ENCODE data around the gene CD28.
A peak's percentile ranks its signal among the peaks of the same experiment; 100 is the strongest.
"Not testable (repeated sequence)": the region's sequence is repeated elsewhere in the genome, so short reads cannot be mapped to it uniquely, and the experiment has no call there.

CD28 gene

DNA sequence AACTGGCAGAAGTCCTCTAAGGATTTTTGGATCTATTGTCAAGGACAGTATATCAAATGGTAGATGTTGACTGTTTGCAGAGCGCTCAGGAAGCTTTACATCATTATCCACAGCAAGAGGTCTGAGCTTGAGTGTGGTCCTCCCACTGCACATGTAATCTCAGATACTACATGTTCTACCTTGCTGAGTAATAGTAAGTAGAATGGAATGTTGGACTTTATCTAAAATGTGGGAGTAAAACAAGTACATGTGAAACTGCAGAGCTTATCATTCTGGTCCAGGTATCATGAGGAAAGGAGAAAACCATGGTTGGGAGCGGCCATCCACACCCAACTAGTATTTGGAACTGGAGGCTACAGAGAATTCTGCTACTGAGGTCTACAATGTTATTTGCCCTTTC lies 19.3 kb upstream of the CD28 start:
- DNase-seq (ENCODE audit: low read depth in 3 of 3): no peak

DNA sequence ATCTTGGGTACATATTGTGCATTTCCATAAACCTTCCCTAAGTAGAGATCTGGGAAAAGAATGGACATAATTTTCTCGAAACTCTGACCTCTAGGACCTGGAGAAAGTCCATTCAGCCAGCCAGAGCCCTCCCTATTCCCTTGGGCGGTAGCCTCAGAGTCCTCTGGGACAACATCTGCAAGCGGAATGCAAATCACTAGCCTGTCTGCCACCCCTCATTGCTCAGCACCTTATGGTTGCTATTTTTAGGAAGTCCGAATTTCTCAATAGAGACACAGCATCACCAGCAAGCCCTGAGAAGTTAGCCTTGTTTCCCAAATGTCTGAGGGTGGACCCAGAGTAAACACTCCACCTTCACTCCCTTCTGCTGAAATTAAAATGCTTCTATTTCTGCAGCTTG lies 17.6 kb upstream of the CD28 start:
- DNase-seq (ENCODE audit: low read depth in 3 of 3): no peak

- DNase-seq (ENCODE audit: low read depth in 3 of 3): no peak
Measured at GRCh38 chr2:203689426-203690116, 16.9 kb upstream of the CD28 start.

DNA sequence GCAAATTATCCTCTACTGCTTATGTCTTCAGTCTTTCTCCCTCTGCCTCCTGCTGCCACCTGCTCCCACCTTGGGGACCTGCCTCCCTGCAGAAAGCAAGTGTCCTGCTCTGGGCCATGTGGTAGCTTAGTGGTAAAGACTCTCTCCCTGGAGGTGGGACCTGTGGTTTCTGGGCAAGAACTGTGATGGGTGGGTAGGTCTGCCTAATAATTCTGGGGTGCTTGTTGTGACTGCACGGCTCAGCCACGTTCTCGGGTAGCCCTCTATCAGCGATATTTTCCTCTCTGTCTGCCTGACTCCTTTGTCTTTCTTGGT lies 16.4 kb upstream of the CD28 start:
- no peak for DNase-seq (ENCODE audit: low read depth in 3 of 3)

GRCh38 chr2:203690441-203691047 lies 15.9 kb upstream of the CD28 start:
- DNase-seq (ENCODE audit: low read depth in 3 of 3): no peak

GRCh38 chr2:203691149-203691548 lies 15.3 kb upstream of the CD28 start:
- DNase-seq (ENCODE audit: low read depth in 3 of 3): no peak

DNA sequence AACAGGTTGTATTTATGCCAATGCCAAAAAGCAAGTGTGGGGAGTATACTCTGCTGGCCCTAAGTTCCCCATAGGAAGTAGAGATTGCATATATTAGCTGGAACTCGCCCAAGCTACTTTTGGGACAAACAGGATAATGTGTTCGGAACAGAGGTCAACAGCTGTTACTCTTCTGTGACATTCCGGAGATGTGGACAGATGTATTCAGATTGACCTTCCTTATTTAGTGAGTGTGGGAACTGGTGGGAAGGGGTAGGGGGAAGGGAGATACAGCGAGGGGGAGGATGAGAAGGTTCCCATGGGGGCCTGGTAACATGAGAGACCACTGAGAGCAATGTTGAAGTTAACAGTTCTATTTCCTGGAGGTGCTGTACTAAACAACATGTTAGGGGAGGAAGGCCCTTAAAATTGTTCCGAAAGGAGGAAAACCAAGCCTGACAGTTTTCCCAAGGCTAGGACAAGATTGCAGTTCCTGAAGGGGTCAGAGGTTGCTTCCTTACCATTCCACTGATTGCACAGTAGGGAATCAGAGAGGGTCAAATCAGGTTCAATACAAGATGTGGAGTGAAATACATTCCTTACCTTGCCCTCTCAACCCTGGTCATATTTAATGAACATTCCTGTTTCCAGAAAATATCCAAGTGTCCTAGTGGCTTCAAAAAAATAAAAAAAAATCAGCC lies 14.3 kb upstream of the CD28 start:
- DNase-seq (ENCODE audit: low read depth in 3 of 3): no peak

- DNase-seq (ENCODE audit: low read depth in 3 of 3): no peak
Measured at GRCh38 chr2:203693242-203693879, 13.1 kb upstream of the CD28 start.

- DNase-seq (ENCODE audit: low read depth in 3 of 3): no peak
Measured at GRCh38 chr2:203694191-203694590, 12.2 kb upstream of the CD28 start.

DNA sequence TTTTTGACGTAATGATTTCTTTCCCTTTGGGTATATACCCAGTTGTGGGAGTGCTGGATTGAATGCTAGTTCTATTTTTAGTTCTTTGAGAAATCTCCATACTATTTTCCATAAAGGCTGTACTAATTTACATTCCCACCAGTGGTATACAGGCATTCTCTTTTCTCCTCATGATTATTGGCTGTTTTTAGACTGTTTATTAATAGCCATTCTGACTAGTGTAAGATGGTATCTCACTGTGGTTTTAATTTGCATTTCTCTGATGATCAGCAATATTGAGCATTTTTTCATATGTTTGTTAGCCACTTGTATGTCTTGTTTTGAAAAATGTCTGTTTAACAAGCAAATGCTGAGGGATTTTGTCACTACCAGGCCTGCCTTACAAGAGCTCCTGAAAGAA lies 9.2 kb upstream of the CD28 start:
- no peak for DNase-seq (ENCODE audit: low read depth in 3 of 3)

DNA sequence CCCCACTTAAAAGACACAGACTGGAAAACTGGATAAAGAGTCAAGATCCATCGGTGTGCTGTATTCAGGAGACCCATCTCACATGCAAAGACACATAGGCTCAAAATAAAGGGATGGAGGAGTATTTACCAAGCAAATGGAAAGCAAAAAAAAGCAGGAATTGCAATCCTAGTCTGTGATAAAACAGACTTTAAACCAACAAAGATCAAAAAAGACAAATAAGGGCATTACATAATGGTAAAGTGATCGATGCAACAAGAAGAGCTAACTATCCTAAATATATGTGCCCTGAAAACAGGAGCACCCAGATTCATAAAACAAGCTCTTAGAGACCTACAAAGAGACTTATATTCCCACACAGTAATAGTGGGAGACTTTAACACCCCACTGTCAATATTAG lies 8.7 kb upstream of the CD28 start:
- not testable (repeated sequence) for DNase-seq (ENCODE audit: low read depth in 3 of 3)

GRCh38 chr2:203698410-203698809 lies 8.0 kb upstream of the CD28 start:
- DNase-seq (ENCODE audit: low read depth in 3 of 3): not testable (repeated sequence)

DNA sequence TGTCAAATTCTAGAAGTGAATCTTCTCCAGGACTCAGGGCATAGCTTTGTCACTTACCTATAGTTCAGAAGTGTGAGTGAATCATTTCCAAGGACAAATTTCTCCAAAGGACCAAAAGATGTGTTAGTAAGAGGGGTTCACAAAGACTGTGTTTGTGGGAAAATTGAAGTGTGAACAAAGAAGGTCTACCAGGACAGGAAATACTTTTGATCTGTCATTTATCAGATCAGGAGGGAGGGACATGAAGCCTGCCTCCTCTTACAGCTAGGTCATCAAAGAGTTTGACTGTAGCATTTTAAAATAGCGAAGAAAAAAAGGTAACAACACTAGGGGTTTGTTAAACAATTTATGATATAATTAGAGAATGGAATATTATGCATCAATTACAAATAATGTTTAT lies 2.0 kb upstream of the CD28 start:
- DNase-seq (ENCODE audit: low read depth in 3 of 3): no peak

DNA sequence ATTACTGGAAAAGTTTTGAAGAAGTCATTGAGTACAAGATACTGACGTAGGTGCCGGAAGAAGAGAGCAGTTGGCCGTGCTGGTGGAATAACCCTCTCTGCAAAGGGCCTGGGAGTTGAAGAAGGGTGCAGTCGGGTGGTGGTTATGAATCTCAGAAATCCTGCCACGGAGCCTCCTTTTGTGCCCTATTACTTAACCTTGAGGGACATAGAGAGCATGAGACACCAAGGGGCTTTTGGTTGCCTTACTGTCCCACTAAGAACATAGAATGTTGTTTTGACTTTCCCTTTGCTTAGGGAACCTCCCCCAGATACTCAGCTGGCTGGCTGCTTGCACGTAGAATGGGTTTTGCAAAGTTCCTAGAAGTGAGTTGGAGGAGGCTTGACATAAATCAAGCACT lies 1.3 kb upstream of the CD28 start:
- DNase-seq (ENCODE audit: low read depth in 3 of 3): peak in 1 of 3 experiments; percentile 17

DNA sequence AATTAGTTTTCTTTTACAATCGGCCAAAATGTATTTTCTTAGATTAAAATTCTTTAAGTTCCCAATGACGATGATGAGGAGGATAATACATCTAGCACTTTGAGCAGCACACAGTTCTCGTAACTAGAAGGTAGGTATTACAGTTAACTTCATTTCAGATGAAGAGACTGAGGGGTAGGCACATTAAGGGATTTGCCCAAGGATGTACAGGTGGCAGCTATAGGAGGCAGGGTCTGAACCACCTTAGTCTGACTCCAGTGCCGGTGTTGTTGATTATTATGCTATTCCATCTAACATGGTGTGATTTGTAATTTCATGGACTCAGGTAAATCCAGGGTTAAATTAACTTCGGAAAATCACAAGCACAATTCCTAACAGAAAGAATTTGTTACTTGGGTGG lies 1.1 kb downstream of the CD28 start:
- DNase-seq (ENCODE audit: low read depth in 3 of 3): no peak

- DNase-seq (ENCODE audit: low read depth in 3 of 3): no peak
Measured at GRCh38 chr2:203708846-203709396, 2.5 kb downstream of the CD28 start.

- no peak for DNase-seq (ENCODE audit: low read depth in 3 of 3)
Measured at GRCh38 chr2:203709416-203710040, 3.1 kb downstream of the CD28 start.

DNA sequence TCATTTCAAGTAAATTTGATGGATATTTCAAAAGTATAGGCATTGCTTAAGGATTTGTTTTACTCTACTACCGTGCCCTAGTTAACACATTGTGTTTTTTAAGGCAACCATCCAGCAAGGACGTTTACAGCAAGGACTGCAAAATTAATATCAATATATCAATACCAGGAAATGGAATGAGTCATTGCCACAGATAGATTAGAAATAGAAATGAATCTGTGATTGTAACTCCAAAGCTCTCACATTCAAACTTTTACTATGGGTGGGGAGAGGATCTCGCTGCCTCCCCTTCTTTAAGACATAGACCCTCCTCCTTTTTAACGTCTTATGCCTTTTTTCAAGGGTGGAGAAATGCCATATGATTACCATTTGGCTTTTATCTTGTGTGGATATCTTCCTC lies 3.8 kb downstream of the CD28 start:
- no peak for DNase-seq (ENCODE audit: low read depth in 3 of 3)

GRCh38 chr2:203710952-203711351 lies 4.5 kb downstream of the CD28 start:
- no peak for DNase-seq (ENCODE audit: low read depth in 3 of 3)

DNA sequence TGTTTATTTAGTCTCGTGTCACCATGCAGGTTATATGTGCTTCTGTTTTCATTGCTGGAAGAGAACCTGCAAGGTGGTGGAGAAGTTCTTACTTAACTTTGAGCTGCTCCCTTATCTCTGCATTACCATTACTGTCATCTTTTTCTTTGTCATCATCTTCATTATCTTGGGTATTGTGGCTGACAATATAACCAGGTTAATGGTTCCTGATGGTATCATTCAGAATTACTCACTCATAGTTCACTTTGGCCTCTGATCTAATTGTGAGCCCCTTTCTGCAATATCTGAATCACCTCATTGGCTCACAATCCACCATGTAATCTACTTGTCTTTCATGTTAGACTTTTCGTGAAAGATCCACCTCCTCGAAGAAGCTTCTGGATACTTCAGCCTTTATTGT lies 5.0 kb downstream of the CD28 start:
- no peak for DNase-seq (ENCODE audit: low read depth in 3 of 3)

DNA sequence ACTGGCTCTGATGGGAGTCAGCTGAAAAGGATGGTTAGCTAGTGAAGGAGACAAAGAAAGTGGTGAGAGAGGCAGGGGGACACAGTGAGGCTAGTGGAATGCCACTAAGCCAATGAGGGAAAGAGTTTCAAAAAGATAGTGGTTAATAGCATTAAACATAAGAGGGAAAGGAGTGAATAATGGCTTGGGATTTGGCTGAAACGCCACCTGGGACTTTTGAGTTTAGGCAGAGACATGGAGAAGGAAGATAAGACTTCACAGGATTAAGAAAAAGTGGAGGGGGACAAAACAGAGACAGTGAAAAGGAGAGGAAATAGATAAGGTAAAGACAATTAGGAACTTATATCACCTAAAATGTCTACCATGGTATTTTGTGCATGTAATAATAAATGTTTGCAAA lies 6.9 kb downstream of the CD28 start:
- DNase-seq (ENCODE audit: low read depth in 3 of 3): no peak

- DNase-seq (ENCODE audit: low read depth in 3 of 3): no peak
Measured at GRCh38 chr2:203714112-203714511, 7.7 kb downstream of the CD28 start.
